GM18508 (cell line): ENCODE results near the gene ELP2.
"Not testable (repeated sequence)": the region's sequence is repeated elsewhere in the genome, so short reads cannot be mapped to it uniquely, and the experiment has no call there.

ENCODE experiments used
- ATAC-seq: cut with Tn5 transposase; IDR thresholded peaks from one replicate; pipeline ENCODE4 v1.9.1; 2021; ENCODE audit warnings: moderate number of reproducible peaks; ENCODE audit not compliant: insufficient read depth, unreplicated experiment

Gene ELP2

GRCh38 chr18:36187193-36187825 is 57.6 kb downstream of the ELP2 start, which contains the start of gene MOCOS:
MOCOS (plus strand) TSS chr18:36187497; CDS start chr18:36187540, 43 bp downstream.
- no peak for ATAC-seq

- ATAC-seq, result no peak
These were observed 58.4 kb downstream of the ELP2 start for GRCh38 chr18:36187826-36188721.

- no peak for ATAC-seq
These were observed 59.2 kb downstream of the ELP2 start for GRCh38 chr18:36188916-36189315.

GRCh38 chr18:36189486-36189885 is 59.8 kb downstream of the ELP2 start:
- ATAC-seq, result no peak

GRCh38 chr18:36191286-36191685 is 61.6 kb downstream of the ELP2 start:
- no peak for ATAC-seq

GRCh38 chr18:36191711-36192110 is 62.0 kb downstream of the ELP2 start:
- no peak for ATAC-seq

- ATAC-seq, result no peak
These were observed 65.1 kb downstream of the ELP2 start for GRCh38 chr18:36194600-36195315.

GRCh38 chr18:36195427-36196122 is 65.9 kb downstream of the ELP2 start:
- ATAC-seq, result no peak

GRCh38 chr18:36196238-36196995 is 66.7 kb downstream of the ELP2 start:
- ATAC-seq, result no peak

GRCh38 chr18:36197511-36198166 is 67.9 kb downstream of the ELP2 start:
- ATAC-seq, result no peak

GRCh38 chr18:36199691-36200295 is 70.1 kb downstream of the ELP2 start:
- ATAC-seq, result no peak

GRCh38 chr18:36200354-36200771 is 70.7 kb downstream of the ELP2 start:
- ATAC-seq, result no peak

- no peak for ATAC-seq
These were observed 72.1 kb downstream of the ELP2 start for GRCh38 chr18:36201765-36202164.

- ATAC-seq, result no peak
These were observed 73.7 kb downstream of the ELP2 start for GRCh38 chr18:36203360-36203895.

- ATAC-seq, result no peak
These were observed 75.5 kb downstream of the ELP2 start for GRCh38 chr18:36205166-36205565.

- ATAC-seq, result no peak
These were observed 77.6 kb downstream of the ELP2 start for GRCh38 chr18:36207303-36207702.

GRCh38 chr18:36207969-36208368 is 78.3 kb downstream of the ELP2 start:
- not testable (repeated sequence) for ATAC-seq

GRCh38 chr18:36211612-36212065 is 81.9 kb downstream of the ELP2 start:
- ATAC-seq, result no peak
